ENCODE data around the gene ADPRH.

- TF ChIP-seq CTCF (IDR thresholded peaks at IDR 0.05) = no peak
- no peak for TF ChIP-seq POLR2A (IDR thresholded peaks at IDR 0.05)
These were observed 46.3 kb downstream of the ADPRH start for GRCh38 chr3:119625451-119626153.

All from thyroid gland (tissue), 4 donors.